ENCODE data around the gene UQCC2. TPM values are rescaled to one million over a fixed set of nuclear protein-coding genes. Genes with fewer than 3 reads are reported as not detected.

Gene UQCC2
- polyA plus RNA-seq, 1 donor, result 65.1 TPM

DNA sequence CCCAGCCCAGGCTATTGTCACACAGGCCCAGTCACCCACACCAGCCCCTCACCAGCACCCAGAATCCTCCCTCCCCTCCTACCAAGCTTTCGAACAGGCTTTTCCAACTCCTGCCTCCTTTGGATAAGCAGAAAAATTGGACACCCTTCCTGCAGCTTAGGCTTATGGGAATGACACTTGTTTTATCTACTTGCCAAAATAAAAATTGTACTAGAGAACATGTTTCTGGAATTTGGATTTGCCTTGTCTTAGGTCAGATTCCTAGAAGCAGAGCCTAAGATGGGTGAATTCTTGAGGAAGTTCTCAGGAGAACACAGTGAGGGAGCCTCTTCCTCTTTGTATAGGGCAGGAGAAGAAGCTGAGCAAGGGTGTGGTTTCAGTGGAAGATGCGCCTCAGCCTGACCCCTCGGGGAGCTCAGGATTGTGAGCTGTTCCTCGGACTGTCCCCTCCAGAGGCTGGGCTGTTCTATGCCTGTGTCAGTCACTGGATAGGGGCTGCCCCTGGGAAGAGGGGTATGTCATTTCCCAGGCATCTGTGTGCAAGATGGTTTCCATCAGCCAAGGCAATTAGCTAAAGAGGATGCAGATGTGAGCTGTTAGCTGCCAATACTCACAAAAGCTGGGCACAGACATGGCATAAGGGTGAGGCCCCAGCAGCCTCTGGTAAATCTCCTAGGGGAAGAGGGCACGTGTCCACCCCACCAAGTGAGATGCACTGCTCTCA, 56.5 kb downstream of the UQCC2 start:
- DNase-seq, result no peak

- DNase-seq, result no peak
Observed at GRCh38 chr6:33652002-33652401, 59.5 kb downstream of the UQCC2 start.

GRCh38 chr6:33651403-33651802, 60.1 kb downstream of the UQCC2 start:
- no peak for DNase-seq

Other genes starting within 250 kb of the UQCC2 start
- gene BAK1, start 131.4 kb downstream of the UQCC2 start, polyA plus RNA-seq (ENCODE audit: insufficient read length), result 21.1 TPM
- 9.2 TPM for gene ITPR3, start 90.4 kb downstream of the UQCC2 start, polyA plus RNA-seq (ENCODE audit: insufficient read length)
- gene IP6K3, start 35.2 kb upstream of the UQCC2 start, polyA plus RNA-seq (ENCODE audit: insufficient read length), result 1.0 TPM
- 74.2 TPM for gene LEMD2, start 77.4 kb upstream of the UQCC2 start, polyA plus RNA-seq (ENCODE audit: insufficient read length)
- 2.1 TPM for gene MLN, start 92.3 kb upstream of the UQCC2 start, polyA plus RNA-seq (ENCODE audit: insufficient read length)

Data from left kidney (tissue), 2 donors.